GM18870 (cell line): Measurements from ENCODE around the gene RPS6KA2.

Source experiments
- ATAC-seq: cut with Tn5 transposase; IDR thresholded peaks from one replicate; pipeline ENCODE4 v1.9.1; 2021; ENCODE audit warnings: moderate library complexity; ENCODE audit not compliant: unreplicated experiment

The RPS6KA2 gene

DNA sequence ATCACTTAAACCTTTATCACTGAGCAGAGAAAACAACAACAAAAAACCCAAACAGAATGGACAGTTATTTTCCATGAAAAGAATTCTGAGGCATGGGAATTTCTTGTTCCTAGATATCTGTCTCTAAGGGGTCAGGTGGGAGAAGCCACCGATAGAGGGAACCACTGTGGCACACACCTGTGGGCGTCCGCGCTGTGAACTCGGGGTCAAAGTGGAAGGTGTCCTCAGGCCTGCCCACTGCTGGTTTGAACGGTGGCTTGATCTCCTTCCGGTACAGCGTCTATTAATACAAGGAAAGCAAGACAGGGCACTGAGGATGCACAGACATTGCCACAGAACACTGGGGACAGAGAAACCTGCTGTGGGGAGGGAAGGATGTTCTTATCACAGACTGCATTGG lies 167.8 kb downstream of the RPS6KA2 start:
- ATAC-seq, result no peak

DNA sequence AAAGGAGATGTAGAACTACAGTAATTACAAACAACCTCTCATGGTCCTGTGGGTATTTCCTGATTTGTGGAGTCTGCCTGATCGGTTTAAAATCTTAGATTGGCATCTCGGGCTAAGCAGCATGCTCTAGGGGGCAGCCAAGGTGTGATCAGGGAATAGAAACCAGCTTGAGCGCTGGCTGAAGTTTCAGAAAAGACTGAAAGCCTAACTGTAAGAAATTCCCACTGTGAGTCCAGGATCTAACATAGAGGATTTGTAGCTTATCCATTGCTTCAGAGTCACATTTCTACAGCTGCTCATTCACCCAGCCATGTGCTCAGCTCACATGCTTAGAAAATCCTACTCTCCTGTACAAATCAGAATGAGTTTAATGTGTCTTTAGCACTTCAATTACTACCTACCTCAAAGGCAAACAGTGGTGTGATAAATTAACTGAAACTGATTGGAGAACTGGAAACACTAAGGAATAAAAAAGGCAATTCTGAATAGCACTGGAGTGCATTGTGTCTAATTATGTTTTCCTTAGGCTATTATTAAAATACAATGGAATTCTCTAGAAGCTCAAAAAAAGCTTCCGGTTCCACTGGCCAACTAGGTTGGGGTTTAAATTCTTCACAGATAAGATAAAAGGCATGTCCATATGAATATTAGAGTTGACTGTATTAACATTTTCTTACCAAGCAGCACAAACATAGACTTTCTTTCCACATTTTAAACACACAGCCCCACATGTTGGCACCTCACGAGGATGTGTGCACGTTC lies 170.5 kb downstream of the RPS6KA2 start:
- ATAC-seq, result no peak

DNA sequence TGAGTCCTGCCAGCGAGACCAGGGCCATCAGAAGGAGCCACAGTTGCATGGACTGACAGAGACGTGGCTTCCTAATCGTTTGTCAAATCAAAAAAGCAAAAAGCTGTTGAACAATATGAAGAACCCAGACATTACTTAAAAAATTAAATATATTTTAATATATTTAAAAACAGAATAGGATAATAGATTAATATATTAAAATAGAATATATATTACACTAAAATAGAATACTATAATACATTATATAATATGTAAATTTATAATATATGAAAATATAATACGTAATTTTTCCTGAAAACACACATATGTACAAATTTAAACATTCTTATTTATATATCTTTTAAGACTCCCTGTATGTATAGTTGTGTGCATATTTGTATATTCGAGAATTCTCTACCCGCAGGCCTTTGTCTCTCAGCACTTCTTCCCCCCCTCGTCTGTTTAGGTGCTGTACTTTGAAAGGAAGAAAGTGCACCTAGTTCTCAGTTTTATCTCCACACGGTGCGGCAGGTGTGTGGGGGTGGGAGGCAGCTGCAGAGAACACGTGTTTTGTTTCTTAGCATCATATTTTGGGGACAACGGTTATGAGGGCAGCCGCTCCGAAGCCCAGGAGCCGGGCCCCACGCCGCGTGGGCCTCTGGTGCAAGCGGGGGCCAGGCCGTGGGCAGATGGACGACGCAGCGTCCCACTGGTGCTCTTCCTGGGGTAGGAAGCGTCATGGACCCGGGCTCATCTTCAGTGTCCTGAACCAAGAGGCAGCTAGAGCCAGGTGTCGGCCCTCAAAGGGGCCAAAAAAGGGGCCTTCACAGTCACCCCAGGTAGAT lies 172.1 kb downstream of the RPS6KA2 start:
- ATAC-seq, result no peak

DNA sequence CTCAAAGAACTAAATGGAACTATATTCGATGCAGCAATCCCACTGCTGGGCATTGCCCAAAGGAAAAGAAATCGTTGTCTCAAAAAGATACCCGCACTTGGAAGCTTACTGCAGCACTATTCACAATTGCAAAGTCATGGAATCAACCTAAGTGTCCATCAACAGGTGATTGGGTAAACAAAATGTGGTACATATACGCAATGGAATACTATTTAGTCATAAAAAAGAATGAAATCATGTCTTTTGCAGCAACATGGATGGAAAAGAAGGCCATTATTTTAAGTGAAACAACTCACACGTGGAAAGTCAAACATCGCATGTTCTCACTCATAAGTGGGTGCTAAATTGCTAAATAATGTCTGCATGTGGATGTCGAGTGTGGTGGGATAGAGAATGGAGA lies 173.4 kb downstream of the RPS6KA2 start:
- no peak for ATAC-seq

DNA sequence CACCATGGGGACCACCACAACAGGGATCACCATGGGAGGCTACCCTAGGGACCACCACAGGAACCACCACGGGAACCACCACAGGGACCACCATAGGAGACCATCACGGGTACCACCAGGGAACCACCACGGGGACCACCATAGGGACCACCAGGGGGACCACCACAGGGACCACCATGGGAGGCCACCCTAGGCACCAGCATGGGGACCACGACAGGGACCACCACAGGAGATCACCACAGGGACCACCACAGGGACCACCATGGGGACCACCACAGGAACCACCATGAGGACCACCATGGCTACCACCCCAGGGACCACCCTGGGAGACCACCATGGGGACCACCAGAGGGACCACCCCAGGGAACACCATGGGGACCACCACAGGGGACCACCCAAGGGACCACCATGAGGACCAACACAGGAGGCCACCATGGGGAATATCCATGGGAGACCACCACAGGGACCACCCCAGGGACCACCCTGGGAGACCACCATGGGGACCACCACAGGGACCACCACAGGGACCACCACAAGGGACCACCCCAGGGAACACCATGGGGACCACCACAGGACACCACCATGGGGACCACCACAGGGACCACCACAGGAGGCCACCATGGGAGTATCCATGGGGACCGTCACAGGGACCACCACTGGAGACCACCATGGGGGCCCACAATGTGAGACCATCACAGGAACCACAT lies 176.7 kb downstream of the RPS6KA2 start:
- ATAC-seq, result no peak

DNA sequence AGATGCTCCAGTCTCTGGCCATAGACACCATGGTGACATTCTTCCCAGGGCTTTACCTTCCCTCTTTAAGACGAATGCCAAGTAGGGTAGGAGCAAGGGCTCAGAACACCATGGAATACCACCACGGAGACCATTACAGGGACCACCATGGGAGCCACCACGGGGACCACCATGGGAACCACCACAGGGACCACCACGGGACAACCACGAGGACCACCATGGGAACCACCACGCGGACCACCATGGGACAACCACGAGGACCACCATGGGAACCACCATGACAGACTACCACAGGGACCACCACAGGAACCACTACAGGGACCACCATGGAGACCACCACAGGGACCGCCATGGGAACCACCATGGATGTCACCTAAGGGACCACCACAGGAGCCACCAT lies 177.4 kb downstream of the RPS6KA2 start:
- ATAC-seq, result no peak

DNA sequence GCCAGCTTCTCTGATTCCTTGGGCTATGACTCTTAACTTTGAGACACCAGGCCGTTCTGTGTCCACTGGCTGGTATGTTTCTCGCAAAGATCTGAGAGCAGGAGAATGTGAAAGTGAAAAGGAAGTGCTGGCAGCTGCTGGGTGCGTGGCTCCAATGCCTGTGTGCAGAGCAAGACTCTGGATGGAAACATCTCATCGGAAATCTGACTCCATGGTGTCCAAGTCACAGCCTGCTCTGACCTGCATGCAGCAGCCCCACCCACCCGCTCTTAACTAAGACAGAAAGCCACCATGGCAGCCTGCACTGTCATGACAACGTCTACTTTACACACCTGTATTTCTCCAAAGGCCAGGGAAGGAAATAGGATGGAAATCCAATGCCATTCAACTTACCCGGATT lies 178.0 kb downstream of the RPS6KA2 start:
- no peak for ATAC-seq

DNA sequence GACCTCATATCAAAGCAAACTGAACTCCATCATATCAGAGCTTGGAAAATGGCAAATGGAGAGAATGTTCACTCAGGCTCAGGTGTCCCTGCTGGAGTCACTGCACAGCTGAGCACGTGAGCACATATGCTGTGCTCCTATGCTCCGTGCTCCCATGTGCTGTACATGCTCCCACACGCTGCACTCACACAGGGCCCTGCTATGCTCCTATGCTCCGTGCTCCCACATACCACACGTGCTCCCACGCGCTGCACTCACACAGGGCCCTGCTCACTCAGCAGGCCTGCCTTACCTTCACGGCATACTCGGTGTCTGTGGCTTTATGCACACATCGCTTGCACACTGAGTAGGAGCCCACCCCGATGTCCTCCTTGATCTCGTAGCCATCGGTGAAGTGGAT lies 178.6 kb downstream of the RPS6KA2 start:
- ATAC-seq, result no peak

DNA sequence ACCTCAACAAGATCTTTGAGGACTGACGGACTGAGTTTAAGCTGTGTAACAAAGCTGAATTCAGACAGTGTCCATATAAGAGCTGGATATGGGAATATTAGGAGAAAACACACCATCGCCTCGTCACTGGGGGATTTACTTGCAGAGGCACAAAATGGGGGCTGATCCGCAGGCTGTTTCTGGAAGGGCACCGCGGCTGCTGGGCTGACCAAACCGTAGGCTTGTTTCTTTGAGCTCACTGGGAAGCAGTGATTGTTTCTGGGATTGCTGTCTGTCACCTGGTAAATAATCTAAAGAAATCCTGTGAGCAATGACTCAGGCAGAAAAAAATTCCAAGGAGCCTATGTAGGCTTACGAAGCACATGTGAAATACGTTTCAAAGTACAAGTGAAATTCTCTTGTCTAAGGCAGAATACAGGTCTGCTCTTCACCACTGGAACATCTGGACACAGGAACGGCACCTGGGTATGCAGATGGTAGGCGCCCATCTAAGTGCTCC lies 180.4 kb downstream of the RPS6KA2 start:
- no peak for ATAC-seq

DNA sequence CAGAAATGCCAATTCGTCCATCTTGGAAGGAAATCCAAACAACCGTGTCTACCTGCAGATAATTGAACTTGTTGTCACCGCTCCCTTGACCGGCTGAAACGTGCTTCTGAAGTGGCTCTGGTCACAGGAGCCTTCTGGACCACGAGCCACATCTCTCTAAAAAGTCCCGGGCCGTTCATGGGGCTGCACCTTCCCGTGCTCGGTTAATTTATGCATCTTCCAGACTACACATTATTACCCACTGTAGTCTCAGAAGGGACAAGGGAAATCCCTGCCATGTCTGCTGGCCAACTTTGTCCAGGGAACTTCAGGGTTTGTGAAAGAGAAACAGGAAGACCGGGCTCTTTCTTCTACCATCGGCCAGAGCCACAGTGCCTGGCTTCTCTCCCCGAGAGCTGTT lies 180.9 kb downstream of the RPS6KA2 start:
- ATAC-seq, result no peak

DNA sequence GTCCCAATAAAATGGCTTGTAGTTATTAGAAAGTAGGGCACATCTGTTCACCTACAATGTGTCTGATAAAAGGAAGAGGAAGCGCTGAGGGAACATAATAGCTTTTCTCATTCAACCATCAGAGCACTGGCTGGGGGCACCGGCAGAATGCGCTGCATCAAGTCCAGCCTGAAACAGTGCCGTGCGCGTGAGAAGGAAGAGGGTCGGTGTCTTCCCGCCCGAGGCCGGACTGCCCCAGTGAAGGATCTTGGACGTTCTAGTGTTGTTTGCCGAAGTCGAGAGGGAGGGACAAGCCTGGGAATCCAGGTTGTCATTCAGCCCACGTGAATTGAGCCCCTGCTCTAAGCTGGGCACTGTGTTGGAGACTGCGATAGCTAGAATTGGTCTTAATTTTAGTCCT lies 182.6 kb downstream of the RPS6KA2 start:
- ATAC-seq, result no peak

DNA sequence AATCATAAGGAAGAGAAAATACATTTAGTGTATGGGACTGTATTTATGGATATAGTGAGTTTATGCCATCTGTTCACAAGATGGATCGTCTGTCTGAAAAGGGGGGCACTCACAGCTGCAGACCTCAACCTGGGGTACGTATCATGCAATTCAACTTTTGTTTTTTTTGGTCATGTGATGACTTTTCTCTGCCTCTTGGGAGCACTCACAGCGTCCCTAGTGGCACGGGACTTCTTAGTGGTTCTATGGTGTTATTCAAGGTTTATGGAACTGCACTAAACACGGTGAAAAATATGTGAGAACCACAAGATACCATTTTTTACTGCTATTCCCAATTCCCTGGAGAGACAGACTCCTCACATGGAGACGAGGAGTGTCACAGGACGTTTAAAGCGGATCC lies 183.9 kb downstream of the RPS6KA2 start:
- no peak for ATAC-seq

DNA sequence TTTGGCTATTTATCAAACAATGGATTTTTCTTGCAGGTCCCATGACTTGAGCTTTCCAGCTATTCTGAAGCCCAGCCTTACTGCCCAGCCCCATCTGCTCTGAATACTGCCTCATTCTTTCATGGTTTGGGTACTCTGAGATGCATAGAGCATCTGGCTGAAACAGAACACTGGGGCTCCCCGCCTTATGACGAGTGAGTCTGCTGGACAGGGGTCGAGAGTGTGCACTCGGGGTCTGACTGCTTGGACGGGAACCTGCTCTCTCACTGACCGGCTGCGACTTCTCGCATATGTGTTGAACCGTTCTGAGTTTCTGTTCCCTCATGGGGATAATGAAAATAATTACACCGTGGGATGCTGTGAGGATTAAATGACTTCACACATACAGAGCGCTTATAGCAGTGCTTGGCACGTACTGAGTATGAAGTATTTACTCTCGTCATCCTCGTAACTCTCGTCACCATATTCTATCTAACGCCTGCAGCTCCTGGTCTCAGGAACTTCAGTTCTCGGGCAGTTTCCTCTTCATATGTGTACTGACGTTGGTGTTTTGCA lies 184.8 kb downstream of the RPS6KA2 start:
- ATAC-seq, result no peak

DNA sequence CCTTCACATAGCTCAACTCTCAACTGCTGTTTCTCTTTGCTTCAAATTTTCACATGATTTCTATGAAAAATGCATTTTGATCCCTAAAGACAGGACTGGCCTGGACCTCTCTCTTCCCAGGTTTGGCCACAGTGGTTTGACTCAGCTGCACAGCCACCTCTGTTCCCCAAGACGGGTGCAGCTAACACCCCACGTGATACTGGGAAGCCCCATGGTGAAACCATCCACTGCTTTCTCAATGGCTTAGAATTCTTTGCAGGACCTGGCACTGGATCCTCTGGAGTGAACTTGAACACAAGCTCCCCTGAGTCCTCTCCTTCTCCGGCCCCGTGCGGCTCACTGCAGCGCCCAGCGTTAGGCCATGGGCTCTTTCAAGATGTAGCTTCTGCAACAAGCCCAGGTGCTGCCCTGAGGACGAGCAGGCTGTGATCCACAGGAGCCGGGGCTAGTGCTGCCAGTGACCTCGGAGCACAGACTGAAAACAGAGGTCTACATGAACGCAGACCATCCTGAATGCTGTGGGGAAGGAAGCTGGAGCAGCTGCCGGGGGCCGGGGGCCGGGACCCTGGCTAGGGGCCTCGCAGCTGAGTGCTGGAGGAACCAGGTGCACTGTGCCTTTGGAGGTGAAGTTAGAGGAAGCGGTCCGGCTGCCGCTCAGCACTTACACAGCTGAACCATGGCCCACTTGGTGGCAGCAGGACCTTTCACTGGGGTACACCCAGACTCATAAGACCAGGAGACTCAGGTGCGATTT lies 185.5 kb downstream of the RPS6KA2 start:
- no peak for ATAC-seq

DNA sequence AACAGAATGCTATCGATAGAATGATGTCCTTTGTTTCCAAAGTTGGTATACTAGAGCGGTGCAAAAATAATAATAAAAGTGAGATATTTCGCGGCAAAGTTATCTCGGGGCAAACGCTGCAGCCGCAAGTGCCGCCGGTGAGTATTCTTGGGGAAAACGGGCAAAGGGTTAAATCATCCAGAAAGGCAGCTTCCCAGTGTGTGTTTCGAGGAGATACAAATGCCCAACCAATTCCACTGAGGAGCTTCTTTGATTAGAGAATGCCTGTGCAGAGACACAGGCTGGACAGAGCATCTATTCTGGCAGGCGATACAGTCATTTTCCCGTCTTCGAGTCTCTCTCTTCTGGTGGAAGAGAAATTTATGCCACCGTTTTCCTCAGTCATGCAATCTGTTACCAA lies 186.3 kb downstream of the RPS6KA2 start:
- ATAC-seq, result no peak

DNA sequence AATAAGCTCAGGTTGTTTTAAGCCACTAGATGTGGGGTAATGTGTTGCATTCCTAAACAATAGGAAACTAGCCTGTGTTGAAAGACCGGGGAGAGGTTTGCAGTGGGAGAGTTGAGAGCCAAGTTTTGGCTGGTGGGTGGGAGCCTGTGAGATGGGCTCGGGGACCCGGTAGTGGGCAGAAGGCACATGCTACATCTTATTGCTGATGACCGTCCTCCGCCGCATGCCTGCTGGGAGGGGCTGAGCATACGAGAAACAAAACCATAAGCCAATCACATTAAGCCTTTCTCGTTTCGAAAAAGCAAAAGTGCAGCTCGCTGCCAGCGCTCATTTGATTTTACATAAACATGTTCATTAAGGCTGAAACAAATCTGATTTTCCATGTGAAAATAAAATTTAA lies 186.9 kb downstream of the RPS6KA2 start:
- no peak for ATAC-seq

DNA sequence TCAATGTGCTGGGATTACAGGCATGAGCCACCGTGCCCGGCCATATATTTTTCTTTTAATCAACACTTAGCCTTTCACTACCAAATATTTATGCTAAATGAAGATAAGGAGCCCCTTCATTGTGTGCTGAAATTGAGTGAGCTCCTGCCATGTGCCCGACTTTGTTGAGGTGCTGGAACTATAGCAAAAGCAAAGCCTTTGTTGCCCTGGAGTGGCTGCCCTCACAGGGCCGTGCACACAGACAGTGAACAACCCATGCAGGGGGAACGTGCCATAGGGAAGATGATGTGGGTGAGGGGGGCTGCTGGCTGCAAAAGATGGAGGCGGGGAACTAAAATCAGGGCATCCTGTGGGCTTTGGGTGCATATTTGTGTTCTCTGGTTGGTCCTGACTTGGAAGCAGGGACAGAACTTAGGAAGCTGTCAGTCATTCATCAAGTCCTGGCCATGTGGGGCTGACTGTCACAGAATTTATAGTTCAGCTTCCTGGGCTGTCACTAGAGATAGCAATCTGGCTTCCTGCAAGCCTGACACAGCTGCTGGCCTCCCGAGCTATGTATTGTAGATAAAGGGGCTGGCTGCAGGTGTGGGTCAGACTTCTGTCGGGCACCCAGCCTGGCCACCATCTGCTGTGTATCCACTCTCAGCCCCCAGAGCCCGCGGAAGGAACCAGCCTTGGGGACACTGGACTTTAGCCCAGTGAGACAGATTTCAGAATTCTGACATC lies 187.5 kb downstream of the RPS6KA2 start:
- no peak for ATAC-seq

DNA sequence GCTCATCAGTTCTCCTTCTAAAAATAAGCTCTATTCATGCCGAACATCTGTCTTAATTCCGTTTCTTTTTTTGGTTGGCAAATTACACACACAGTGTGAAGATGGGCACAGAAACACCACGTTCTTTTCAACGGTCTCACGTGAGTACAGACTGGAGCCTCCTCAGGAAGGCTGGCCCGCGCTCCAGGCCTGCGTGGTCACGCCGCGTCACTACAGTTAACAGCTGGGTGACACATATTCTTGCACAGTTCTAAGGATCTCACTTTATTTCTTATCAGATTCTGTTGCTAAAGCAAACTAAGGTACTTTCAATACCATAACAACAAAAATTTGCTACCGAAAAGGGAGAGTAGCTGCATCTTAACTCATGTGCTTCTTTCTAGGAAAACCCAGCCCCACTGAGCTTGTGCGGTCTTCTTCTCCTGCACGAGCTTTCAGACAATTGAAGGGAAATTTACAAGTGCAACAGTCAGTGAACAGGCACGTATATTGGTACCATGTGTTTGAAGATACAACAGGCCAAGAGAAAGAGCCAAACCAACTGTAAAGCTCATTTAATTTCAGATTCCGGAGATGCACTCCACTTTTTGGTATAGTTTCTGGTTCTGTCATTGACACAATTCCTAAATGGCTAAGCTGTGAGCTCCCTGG lies 188.7 kb downstream of the RPS6KA2 start:
- no peak for ATAC-seq

DNA sequence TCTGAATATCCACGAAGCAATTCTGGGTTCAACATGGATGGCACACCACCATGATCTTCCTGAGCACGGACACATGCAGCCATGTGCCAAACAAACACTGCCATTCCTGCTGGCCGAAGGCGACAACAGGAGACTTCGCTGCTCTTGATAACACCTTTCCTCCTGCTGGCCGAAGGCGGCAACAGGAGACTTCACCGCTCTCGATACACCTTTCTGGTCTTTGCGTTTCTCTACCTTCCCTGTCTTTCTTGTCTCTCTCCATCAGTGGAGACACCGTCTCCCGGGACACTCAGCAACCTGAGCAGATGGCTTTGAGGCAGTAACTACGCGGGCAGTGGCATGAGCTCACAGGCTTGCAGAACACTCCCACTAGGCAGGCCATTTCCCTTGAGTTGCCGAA lies 189.4 kb downstream of the RPS6KA2 start:
- ATAC-seq, result no peak
